Liver (tissue), 9 donors: Measurements from ENCODE around the gene TMIGD3. TPM values are rescaled to one million over a fixed set of nuclear protein-coding genes. Genes with fewer than 3 reads are reported as not detected.

Experiments
- DNase-seq: peaks from one replicate; pipeline ENCODE4 v3.0.0-alpha.2; 2017; ENCODE audit warnings: low spot score
- H3K27ac ChIP-seq, 2 donors: one replicate each; pipeline ENCODE4 v1.7.0; 2013; ENCODE audit warnings: inconsistent platforms in 2 of 2, low read length in 2 of 2, control low read depth in 1 of 2, low read depth in 1 of 2, mild to moderate bottlenecking in 1 of 2
- H3K27me3 ChIP-seq, 4 donors: one replicate each; pipeline versions ENCODE4 v1.6.1 to v1.7.0; 2013; ENCODE audit warnings: low read length in 3 of 4, inconsistent platforms in 1 of 4, mild to moderate bottlenecking in 1 of 4, moderate library complexity in 1 of 4; ENCODE audit not compliant: control insufficient read depth in 4 of 4, insufficient read depth in 4 of 4
- H3K36me3 ChIP-seq, 4 donors: one replicate each; pipeline versions ENCODE4 v1.6.1 to v1.7.0; 2013; ENCODE audit warnings: low read length in 3 of 4, mild to moderate bottlenecking in 3 of 4, low read depth in 1 of 4, moderate library complexity in 1 of 4; ENCODE audit not compliant: control insufficient read depth in 4 of 4, insufficient read depth in 3 of 4
- H3K4me1 ChIP-seq, 4 donors: one replicate each; pipeline versions ENCODE4 v1.6.1 to v1.7.0; 2013; ENCODE audit warnings: low read length in 3 of 4, mild to moderate bottlenecking in 3 of 4, moderate library complexity in 1 of 4; ENCODE audit not compliant: control insufficient read depth in 4 of 4, insufficient read depth in 4 of 4
- H3K4me3 ChIP-seq, 3 donors: one replicate each; pipeline versions ENCODE4 v1.6.1 to v1.7.0; 2013; ENCODE audit warnings: low read length in 3 of 3, control low read depth in 1 of 3, low read depth in 1 of 3, mild to moderate bottlenecking in 1 of 3
- H3K9ac ChIP-seq, 2 donors: one replicate each; pipeline ENCODE4 v1.7.0; 2013; ENCODE audit warnings: low read length in 2 of 2, mild to moderate bottlenecking in 2 of 2, moderate library complexity in 2 of 2, control low read depth in 1 of 2, low read depth in 1 of 2
- H3K9me3 ChIP-seq, 4 donors: one replicate each; pipeline versions ENCODE4 v1.6.1 to v1.7.0; 2013; ENCODE audit warnings: low read length in 3 of 4; ENCODE audit not compliant: control insufficient read depth in 4 of 4
- ATF3 ChIP-seq: IDR thresholded peaks from 2 replicates; pipeline ENCODE4 v1.6.1; 2016; ENCODE audit warnings: antibody characterized with exemption
- CTCF ChIP-seq: fragments of 150-350 bp; IDR thresholded peaks from 2 replicates; pipeline ENCODE4 v1.5.1; 2017; ENCODE audit warnings: improper control_type of control experiment, low read depth, low read length; ENCODE audit not compliant: missing input control
- FOXA1 ChIP-seq: IDR thresholded peaks from 2 replicates; pipeline ENCODE4 v1.6.1; 2016; ENCODE audit warnings: antibody characterized with exemption
- FOXA2 ChIP-seq: IDR thresholded peaks from 2 replicates; pipeline ENCODE4 v1.6.1; 2016; ENCODE audit warnings: antibody characterized with exemption
- GABPA ChIP-seq, 2 donors: IDR thresholded peaks in 1 of 2; conservative IDR thresholded peaks in 1 of 2; 2 replicates each; pipeline ENCODE4 v1.6.1; 2016; ENCODE audit warnings: antibody characterized with exemption in 2 of 2, mild to moderate bottlenecking in 1 of 2, moderate library complexity in 1 of 2
- HNF4A ChIP-seq, 2 donors: conservative IDR thresholded peaks; 2 replicates each; pipeline ENCODE4 v1.6.1; 2016; ENCODE audit warnings: antibody characterized with exemption in 2 of 2, mild to moderate bottlenecking in 2 of 2
- HNF4G ChIP-seq: IDR thresholded peaks from 2 replicates; pipeline ENCODE4 v1.6.1; 2016; ENCODE audit warnings: antibody characterized with exemption
- JUND ChIP-seq, 2 donors: IDR thresholded peaks; 2 replicates each; pipeline ENCODE4 v1.6.1; 2016; ENCODE audit warnings: antibody characterized with exemption in 2 of 2
- NR2F2 ChIP-seq: IDR thresholded peaks from 2 replicates; pipeline ENCODE4 v1.6.1; 2016; ENCODE audit warnings: antibody characterized with exemption
- RAD21 ChIP-seq, 2 donors: IDR thresholded peaks; 2 replicates each; pipeline ENCODE4 v1.6.1; 2016; ENCODE audit warnings: antibody characterized with exemption in 2 of 2, mild to moderate bottlenecking in 2 of 2
- REST ChIP-seq: IDR thresholded peaks from 2 replicates; pipeline ENCODE4 v1.6.1; 2016; ENCODE audit warnings: antibody characterized with exemption, mild to moderate bottlenecking
- RXRA ChIP-seq, 2 donors: IDR thresholded peaks; 2 replicates each; pipeline ENCODE4 v1.6.1; 2017 to 2018; ENCODE audit warnings: antibody characterized with exemption in 2 of 2, mild to moderate bottlenecking in 1 of 2
- SP1 ChIP-seq: IDR thresholded peaks from 2 replicates; pipeline ENCODE4 v1.6.1; 2018; ENCODE audit warnings: antibody characterized with exemption, mild to moderate bottlenecking
- YY1 ChIP-seq: IDR thresholded peaks from 2 replicates; pipeline ENCODE4 v1.6.1; 2016; ENCODE audit warnings: antibody characterized with exemption, mild to moderate bottlenecking
- ZBTB33 ChIP-seq: IDR thresholded peaks from 2 replicates; pipeline ENCODE4 v1.6.1; 2016; ENCODE audit warnings: antibody characterized with exemption
- WGBS: extraction: QIAGEN DNeasy Blood & Tissue Kit; methylation state at CpG from one replicate; pipeline ENCODE4 v1.1.7; 2013; 5-methylcytosine and 5-hydroxymethylcytosine counted together
- polyA plus RNA-seq, 2 donors: library from polyadenylated mRNA; stranded (reverse) in 1 of 2; unstranded in 1 of 2; fragments of 200-250 nt in 1 of 2; fragments of >200 nt in 1 of 2; fragmentation: Nextera tagmentation in 1 of 2; extraction: Ambion mirVana in 1 of 2; gene quantifications; one replicate each; pipeline versions ENCODE4 v1.2.1 to v1.2.3, GENCODE V29; 2013 to 2015
- total RNA-seq, 2 donors: library from RNA; depleted of rRNA; stranded (reverse); fragments of >200 nt; gene quantifications; one replicate each; pipeline ENCODE4 v1.2.3, GENCODE V29; 2014
- donor health status: healthy.
- donor health status: healthy.
- donor health status: healthy.
- donor health status: healthy.
- donor health status: healthy.

Gene TMIGD3
- total and polyA plus RNA-seq, 4 donors = 2.6 to 5.9 (median 4.6) TPM

- Histone ChIP-seq H3K9ac (no peak overlapping the region), H3K36me3 (peaks cover 0 to 34% (median 22%) of the 10 kb centered on the region in 4 donors)
Measured at GRCh38 chr1:111471538-111471937, 31.9 kb downstream of the TMIGD3 start.

GRCh38 chr1:111471012-111471411 lies 32.4 kb downstream of the TMIGD3 start:
- peak overlapping the region; percentile 57 to 66 for H3K27ac ChIP-seq
- no peak overlapping the region for H3K9ac ChIP-seq
- TF ChIP-seq SP1 = peak; percentile 31
- TF ChIP-seq ZBTB33 = peak; percentile 29
- peak in 1 of 2 donors; percentile 8 for TF ChIP-seq RXRA (IDR thresholded peaks at IDR 0.05)
- no peak for TF ChIP-seq GABPA (IDR thresholded peaks at IDR 0.05 in 1 of 2, conservative IDR thresholded peaks at IDR 0.05 in 1 of 2)
- TF ChIP-seq HNF4G = no peak
- DNase-seq = no peak
- H3K36me3 ChIP-seq = peaks cover 0 to 34% (median 22%) of the 10 kb centered on the region in 4 donors
- no peaks in the 10 kb centered on the region for H3K27me3 ChIP-seq
- no peaks in the 10 kb centered on the region for H3K9me3 ChIP-seq
- no peak overlapping the region for H3K4me3 ChIP-seq
- no peaks in the 10 kb centered on the region for H3K4me1 ChIP-seq
- 64% methylated on average over 3 of the region's 3 CpGs for WGBS

More at GRCh38 chr1:111471538-111471937, 31.9 kb downstream of the TMIGD3 start:
- no peaks in the 10 kb centered on the region for H3K4me1 ChIP-seq
- H3K27me3 ChIP-seq = no peaks in the 10 kb centered on the region
- H3K9me3 ChIP-seq = no peaks in the 10 kb centered on the region
- TF ChIP-seq RXRA (IDR thresholded peaks at IDR 0.05) (no peak), HNF4A (conservative IDR thresholded peaks at IDR 0.05) (no peak), ZBTB33 (no peak), RAD21 (IDR thresholded peaks at IDR 0.05) (no peak), NR2F2 (no peak), FOXA1 (no peak), GABPA (IDR thresholded peaks at IDR 0.05 in 1 of 2, conservative IDR thresholded peaks at IDR 0.05 in 1 of 2) (no peak)
- H3K4me3 ChIP-seq = no peak overlapping the region
- WGBS = 95% methylated on average over 3 of the region's 3 CpGs
- no peak for DNase-seq
- peak overlapping the region; percentile 53 to 56 for H3K27ac ChIP-seq

- H3K9ac ChIP-seq = no peak overlapping the region
- peak overlapping the region; percentile 57 to 66 for H3K27ac ChIP-seq
- DNase-seq = no peak
- H3K36me3 ChIP-seq = peaks cover 0 to 34% (median 22%) of the 10 kb centered on the region in 4 donors
- 92% methylated on average over 5 of the region's 5 CpGs for WGBS
- H3K27me3 ChIP-seq = no peaks in the 10 kb centered on the region
- no peaks in the 10 kb centered on the region for H3K4me1 ChIP-seq
- H3K4me3 ChIP-seq = no peak overlapping the region
- H3K9me3 ChIP-seq = no peaks in the 10 kb centered on the region
- no peak for TF ChIP-seq FOXA2
- TF ChIP-seq RAD21 (IDR thresholded peaks at IDR 0.05) = no peak
- no peak for TF ChIP-seq CTCF
- TF ChIP-seq ZBTB33 = no peak
- TF ChIP-seq FOXA1 = no peak
- no peak for TF ChIP-seq JUND (IDR thresholded peaks at IDR 0.05)
- TF ChIP-seq REST = no peak
- no peak for TF ChIP-seq RXRA (IDR thresholded peaks at IDR 0.05)
- TF ChIP-seq YY1 = no peak
- TF ChIP-seq GABPA (IDR thresholded peaks at IDR 0.05 in 1 of 2, conservative IDR thresholded peaks at IDR 0.05 in 1 of 2) = no peak
- no peak for TF ChIP-seq HNF4A (conservative IDR thresholded peaks at IDR 0.05)
- TF ChIP-seq SP1 = no peak
- no peak for TF ChIP-seq ATF3
Measured at GRCh38 chr1:111470596-111470995, 32.8 kb downstream of the TMIGD3 start.
